ENCODE measurements around the gene ZNF664. TPM values are rescaled to one million over a fixed set of nuclear protein-coding genes. Genes with fewer than 3 reads are reported as not detected.

The ZNF664 gene
- total and polyA plus RNA-seq, 2 of the 13 experiments (the other 11 are each of a cell fraction or from before 2014, with no cell fraction given) = 43.9 to 56.5 TPM

- no peak for TF ChIP-seq RFX1 (IDR thresholded peaks at IDR 0.05)
These were observed 22.3 kb upstream of the ZNF664 start (continued) for GRCh38 chr12:123950476-123951349.

GRCh38 chr12:123951467-123951866 is 21.5 kb upstream of the ZNF664 start:
- no peak overlapping the region for H3K9ac ChIP-seq (ENCODE audit: insufficient read depth, low read depth, low read length)
- H4K20me1 ChIP-seq (ENCODE audit: insufficient read depth, low read length) = no peaks in the 10 kb centered on the region
- POLR2A ChIA-PET = no interaction called here
- no peak overlapping the region for H2AFZ ChIP-seq (ENCODE audit: low read length)
- H3K4me3 ChIP-seq (replicated peaks in 1 of 3; ENCODE audit: insufficient read depth in 1 of 3, low read depth in 2 of 3, low read length in 3 of 3) = no peak overlapping the region
- no peak overlapping the region for H3K4me2 ChIP-seq (ENCODE audit: low read depth, low read length)
- CTCF ChIA-PET (ENCODE audit: low intra/inter-chr PET ratio, low total read pairs) = no interaction called here
- no peak for DNase-seq (ENCODE audit: low spot score)
- ATAC-seq = no peak
- H3K9me3 ChIP-seq (ENCODE audit: low read length) = no peaks in the 10 kb centered on the region
- BruUV-seq (replicated peaks) = no TSS peak
- H3K36me3 ChIP-seq (replicated peaks in 1 of 2; ENCODE audit: control insufficient read depth in 1 of 2, insufficient read depth in 2 of 2, low read length in 2 of 2) = no peaks in the 10 kb centered on the region
- intact Hi-C loops (cut with micrococcal nuclease; ENCODE audit: unreplicated experiment) = no loop called here
- H3K27me3 ChIP-seq (ENCODE audit: control insufficient read depth in 1 of 2, insufficient read depth in 2 of 2, low read length in 2 of 2) = no peaks in the 10 kb centered on the region
- 78% methylated on average over 4 of the region's 4 CpGs for WGBS (ENCODE audit: low lambda C conversion rate)
- no peak overlapping the region for H3K27ac ChIP-seq (ENCODE audit: extremely low read length, insufficient read depth, low read length)
- TF ChIP-seq ZNF407 (CRISPR knock-in tag; IDR thresholded peaks at IDR 0.05; ENCODE audit: not compliant biosample characterization) (no peak), ZNF839 (CRISPR knock-in tag; IDR thresholded peaks at IDR 0.05; ENCODE audit: borderline replicate concordance) (no peak)
- peaks cover 42% of the 10 kb centered on the region for H3K4me1 ChIP-seq (ENCODE audit: insufficient read depth, low read length)
- in situ Hi-C loops (cut with HindIII; ENCODE audit: extremely low pct_ligation_motif_present, low pct_unique_long_range_greater_than_20kb) = no loop called here
- FAIRE-seq = no peak
- H3K79me2 ChIP-seq (ENCODE audit: insufficient read depth, low read length) = no peaks in the 10 kb centered on the region
